Astrocyte (in vitro differentiated cells and primary cell): Measurements from ENCODE around the gene CACNB2. TPM values are rescaled to one million over a fixed set of nuclear protein-coding genes. Genes with fewer than 3 reads are reported as not detected.

Source experiments
- DNase-seq: peaks from one replicate; pipeline ENCODE4 v3.0.0-alpha.2; 2010; ENCODE audit warnings: low read depth
- FAIRE-seq: peaks from 2 replicates; lab custom pipeline; 2011; peaks lifted over from hg19 to GRCh38; lab: Jason Lieb, UNC
- H2AFZ ChIP-seq: 2 replicates; pipeline ENCODE4 v1.6.0; 2012; ENCODE audit warnings: low read depth, low read length, inconsistent platforms
- H3K27ac ChIP-seq: 2 replicates; pipeline ENCODE4 v1.5.1; 2011; ENCODE audit warnings: low read depth, low read length, inconsistent platforms
- H3K27me3 ChIP-seq: 2 replicates; pipeline ENCODE4 v1.6.0; 2011; ENCODE audit warnings: low read length, inconsistent platforms; ENCODE audit not compliant: insufficient read depth
- H3K36me3 ChIP-seq: 2 replicates; pipeline ENCODE4 v1.5.1; 2011; ENCODE audit warnings: low read length, inconsistent platforms; ENCODE audit not compliant: insufficient read depth
- H3K4me1 ChIP-seq: 2 replicates; pipeline ENCODE4 v1.5.1; 2011; ENCODE audit warnings: low read length, inconsistent platforms; ENCODE audit not compliant: insufficient read depth
- H3K4me2 ChIP-seq: 2 replicates; pipeline ENCODE4 v1.6.0; 2012; ENCODE audit warnings: low read length, inconsistent platforms
- H3K4me3 ChIP-seq: 2 replicates; pipeline ENCODE4 v1.5.1; 2011; ENCODE audit warnings: low read depth, mild to moderate bottlenecking, low read length, inconsistent platforms; ENCODE audit not compliant: insufficient read depth
- H3K79me2 ChIP-seq: 2 replicates; pipeline ENCODE4 v1.6.0; 2012; ENCODE audit warnings: mild to moderate bottlenecking, low read length, inconsistent platforms; ENCODE audit not compliant: insufficient read depth
- H3K9ac ChIP-seq: 2 replicates; pipeline ENCODE4 v1.6.0; 2012; ENCODE audit warnings: mild to moderate bottlenecking, low read length, inconsistent platforms
- H3K9me3 ChIP-seq: 2 replicates; pipeline ENCODE4 v1.5.1; 2012; ENCODE audit warnings: low read depth, mild to moderate bottlenecking, low read length, inconsistent platforms; ENCODE audit not compliant: insufficient read depth
- H4K20me1 ChIP-seq: 2 replicates; pipeline ENCODE4 v1.6.0; 2012; ENCODE audit warnings: low read length, inconsistent platforms; ENCODE audit not compliant: insufficient read depth
- H3K27ac Mint-ChIP-seq: one replicate; pipeline ENCODE4 v1.8.0; 2021; ENCODE audit warnings: mild to moderate bottlenecking, mixed read lengths; ENCODE audit not compliant: unreplicated experiment
- H3K27me3 Mint-ChIP-seq: one replicate; pipeline ENCODE4 v1.8.0; 2021; ENCODE audit warnings: low read depth, mixed read lengths; ENCODE audit not compliant: unreplicated experiment
- H3K36me3 Mint-ChIP-seq: one replicate; pipeline ENCODE4 v1.8.0; 2021; ENCODE audit warnings: low read depth, mixed read lengths; ENCODE audit not compliant: unreplicated experiment
- H3K4me1 Mint-ChIP-seq: one replicate; pipeline ENCODE4 v1.8.0; 2021; ENCODE audit warnings: low read depth, mixed read lengths; ENCODE audit not compliant: unreplicated experiment
- H3K4me3 Mint-ChIP-seq: one replicate; pipeline ENCODE4 v1.8.0; 2021; ENCODE audit warnings: mild to moderate bottlenecking, moderate library complexity, mixed read lengths; ENCODE audit not compliant: unreplicated experiment
- H3K9me3 Mint-ChIP-seq: one replicate; pipeline ENCODE4 v1.8.0; 2021; ENCODE audit warnings: mild to moderate bottlenecking, mixed read lengths; ENCODE audit not compliant: unreplicated experiment
- CTCF ChIP-seq: IDR thresholded peaks from 2 replicates; pipeline ENCODE4 v1.5.1; 2011; ENCODE audit warnings: low read depth, mild to moderate bottlenecking, inconsistent platforms, low read length, moderate library complexity; ENCODE audit not compliant: insufficient read depth
- EZH2 ChIP-seq: IDR thresholded peaks from 2 replicates; pipeline ENCODE4 v1.6.1; 2012; ENCODE audit warnings: mild to moderate bottlenecking, low read length, inconsistent platforms; ENCODE audit not compliant: insufficient read depth
- total RNA-seq: library from RNA; stranded (reverse); gene quantifications from 2 replicates; pipeline ENCODE4 v1.2.1, GENCODE V29; 2021

CACNB2 gene
- total RNA-seq, 1 donor from 2014 or later: 0.66 TPM

DNA sequence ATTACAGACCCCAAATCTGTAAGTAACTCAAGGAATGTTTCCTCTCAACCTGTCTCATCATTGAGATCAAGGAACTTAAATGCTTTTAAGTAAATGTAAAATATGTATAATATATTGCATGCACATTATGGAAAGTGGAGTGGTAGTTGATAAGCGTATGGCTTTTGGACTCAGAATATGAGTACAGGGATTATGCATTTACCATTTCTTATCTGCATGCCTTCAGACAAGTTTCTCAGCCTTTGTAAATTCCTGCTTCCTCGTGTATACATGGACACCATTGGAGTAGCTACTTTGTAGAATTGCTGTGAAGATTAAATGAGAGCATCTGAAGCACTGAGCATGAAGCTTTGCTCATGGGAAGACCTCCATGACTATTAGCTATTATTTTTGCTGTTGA lies 70.5 kb downstream of the CACNB2 start:
- Histone ChIP-seq H4K20me1 (no peaks in the 10 kb centered on the region), H3K4me2 (no peak overlapping the region), H3K27me3 (no peaks in the 10 kb centered on the region), H3K27ac (no peak overlapping the region), H3K36me3 (no peaks in the 10 kb centered on the region), H2AFZ (no peak overlapping the region), H3K4me1 (no peaks in the 10 kb centered on the region), H3K9ac (no peak overlapping the region), H3K79me2 (no peaks in the 10 kb centered on the region), H3K9me3 (no peaks in the 10 kb centered on the region), H3K4me3 (no peak overlapping the region)
- Mint-ChIP-seq H3K27me3 (no peaks in the 10 kb centered on the region), H3K4me1 (peaks cover 9% of the 10 kb centered on the region), H3K9me3 (no peaks in the 10 kb centered on the region), H3K36me3 (no peaks in the 10 kb centered on the region), H3K4me3 (no peak overlapping the region), H3K27ac (no peak overlapping the region)
- no peak for FAIRE-seq
- TF ChIP-seq EZH2 (no peak), CTCF (no peak)
- no peak for DNase-seq

DNA sequence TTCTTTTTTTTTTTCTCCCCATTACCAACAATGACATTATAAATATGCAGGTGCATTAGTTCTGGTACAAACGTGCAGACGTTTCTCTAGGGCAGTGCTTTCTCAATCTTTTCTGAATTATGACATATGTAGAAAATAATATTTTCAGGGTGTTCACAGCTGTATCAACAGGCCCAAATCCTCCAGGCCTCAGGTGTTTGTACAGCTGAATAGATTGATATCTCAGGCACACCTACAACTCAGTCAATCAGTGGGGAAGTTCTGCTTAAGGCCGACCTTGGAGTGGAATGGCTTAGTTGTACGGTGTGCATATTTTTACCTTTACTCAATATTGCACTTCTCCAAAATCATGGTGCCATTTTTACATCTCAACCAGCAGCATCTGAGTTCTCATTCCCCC lies 71.6 kb downstream of the CACNB2 start:
- Histone ChIP-seq H3K27ac (no peak overlapping the region), H3K79me2 (no peaks in the 10 kb centered on the region), H3K4me3 (no peak overlapping the region), H3K9me3 (no peaks in the 10 kb centered on the region), H3K4me2 (no peak overlapping the region), H3K36me3 (no peaks in the 10 kb centered on the region), H3K27me3 (no peaks in the 10 kb centered on the region), H3K4me1 (no peaks in the 10 kb centered on the region), H2AFZ (no peak overlapping the region), H3K9ac (no peak overlapping the region), H4K20me1 (no peaks in the 10 kb centered on the region)
- Mint-ChIP-seq H3K4me3 (no peak overlapping the region), H3K9me3 (no peaks in the 10 kb centered on the region), H3K27me3 (no peaks in the 10 kb centered on the region), H3K36me3 (no peaks in the 10 kb centered on the region), H3K27ac (no peak overlapping the region), H3K4me1 (peaks cover 9% of the 10 kb centered on the region)
- no peak for FAIRE-seq
- TF ChIP-seq EZH2 (no peak), CTCF (no peak)
- no peak for DNase-seq

DNA sequence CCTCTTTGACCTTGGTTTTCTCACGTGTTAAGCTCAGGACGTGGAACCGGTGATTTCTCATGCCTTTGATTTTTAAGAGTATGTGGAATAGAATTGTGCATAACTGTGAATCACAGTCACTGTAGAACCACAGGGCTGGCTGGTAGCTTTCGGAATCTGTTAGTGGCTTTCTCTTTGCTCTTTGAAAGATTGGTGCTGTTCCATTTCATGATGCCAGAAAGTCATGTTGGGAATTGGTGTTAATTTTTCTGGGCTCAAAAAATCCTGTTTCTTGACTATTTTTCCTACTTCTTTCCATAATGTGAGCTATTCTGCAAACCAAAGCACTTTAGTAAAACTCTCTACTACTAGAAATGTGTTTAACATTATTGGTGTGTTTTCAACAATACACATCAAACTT lies 73.0 kb downstream of the CACNB2 start:
- no peak overlapping the region for H3K4me3 Mint-ChIP-seq
- no peak for TF ChIP-seq EZH2
- TF ChIP-seq CTCF: no peak
- no peak for DNase-seq
- no peak overlapping the region for H3K9ac ChIP-seq
- no peaks in the 10 kb centered on the region for H3K79me2 ChIP-seq
- no peak for FAIRE-seq
- no peaks in the 10 kb centered on the region for H3K9me3 ChIP-seq
- no peak overlapping the region for H2AFZ ChIP-seq
- H3K4me1 ChIP-seq: no peaks in the 10 kb centered on the region
- no peaks in the 10 kb centered on the region for H4K20me1 ChIP-seq
- H3K27ac Mint-ChIP-seq: no peak overlapping the region
- H3K9me3 Mint-ChIP-seq: no peaks in the 10 kb centered on the region
- no peaks in the 10 kb centered on the region for H3K27me3 ChIP-seq
- no peak overlapping the region for H3K4me3 ChIP-seq
- H3K4me1 Mint-ChIP-seq: peaks cover 9% of the 10 kb centered on the region
- H3K36me3 Mint-ChIP-seq: no peaks in the 10 kb centered on the region
- H3K27ac ChIP-seq: no peak overlapping the region
- no peaks in the 10 kb centered on the region for H3K27me3 Mint-ChIP-seq
- no peaks in the 10 kb centered on the region for H3K36me3 ChIP-seq
- H3K4me2 ChIP-seq: no peak overlapping the region
